Left lobe of liver (tissue), 2 donors: ENCODE measurements around the gene KAZN. TPM values are rescaled to one million over a fixed set of nuclear protein-coding genes. Genes with fewer than 3 reads are reported as not detected.

Experiments
- ATAC-seq: fragments of 200-7000 bp; cut with Tn5 transposase; one replicate; pipeline ENCODE4 v1.9.1; 2020; ENCODE audit warnings: mild to moderate bottlenecking, moderate library complexity
- DNase-seq: peaks from one replicate; pipeline ENCODE4 v3.0.0-alpha.2; 2020; ENCODE audit warnings: low spot score
- total RNA-seq: library from RNA; stranded (reverse); gene quantifications from one replicate; pipeline ENCODE4 v1.2.1, GENCODE V29; 2021
- donor health status: DM: no; HTN: no; CAD: no; lungs with moderate emphysema.
- donor health status: DM: no; HTN: yes; CAD: no.

Gene KAZN
- total RNA-seq, 1 donor from 2014 or later, result 4.4 TPM

GRCh38 chr1:14944471-14944985 lies 346.0 kb downstream of the KAZN start:
- ATAC-seq (no peak), DNase-seq (no peak)

DNA sequence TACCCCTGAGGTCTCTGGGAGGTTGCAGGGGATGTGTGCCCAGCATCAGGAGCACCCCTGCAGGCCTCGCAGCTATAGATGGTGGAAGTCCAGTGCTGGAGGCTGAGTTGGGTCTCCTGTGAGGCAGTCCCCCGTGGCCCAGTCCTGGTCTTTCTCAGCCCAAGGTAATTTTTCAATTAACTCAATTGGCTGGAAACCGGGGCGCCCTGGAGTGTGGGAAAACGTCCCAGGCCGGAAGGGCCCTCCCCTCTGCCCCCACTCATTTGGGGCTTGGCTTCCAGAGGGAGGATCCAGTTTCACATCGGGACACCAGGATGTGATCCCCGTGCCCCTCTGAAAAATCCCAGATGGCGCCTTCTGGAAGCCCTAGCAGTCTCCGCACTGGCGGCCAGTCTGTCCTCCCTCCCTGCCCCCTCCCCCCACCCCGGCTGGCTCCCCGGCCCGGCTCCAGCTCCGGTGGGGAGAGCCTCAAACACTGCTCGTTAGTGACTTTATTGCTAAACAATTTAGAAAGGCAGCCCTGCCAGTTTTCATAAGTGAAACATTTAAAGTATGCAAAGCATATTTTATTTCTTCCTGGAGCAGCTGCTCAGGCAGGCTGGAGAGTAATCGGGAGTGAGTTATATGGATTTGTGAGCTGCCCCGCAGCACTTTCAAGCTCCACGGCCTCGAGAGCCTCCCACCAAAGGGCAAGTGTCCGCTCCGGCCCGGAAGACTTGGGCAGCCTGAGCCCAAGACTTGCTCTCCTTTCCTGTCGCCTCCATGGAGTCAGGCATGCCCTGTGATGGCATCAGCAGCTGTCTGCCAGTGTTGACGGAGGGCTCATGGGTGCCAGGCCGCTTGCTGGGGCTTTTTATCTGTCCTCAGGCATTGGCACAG lies 346.9 kb downstream of the KAZN start:
- DNase-seq (peak; percentile 53), ATAC-seq (peak; percentile 59)

GRCh38 chr1:14946011-14946359 lies 347.5 kb downstream of the KAZN start:
- DNase-seq, result no peak

GRCh38 chr1:14946684-14947238 lies 348.3 kb downstream of the KAZN start:
- DNase-seq (no peak), ATAC-seq (no peak)

More at GRCh38 chr1:14946011-14946359, 347.5 kb downstream of the KAZN start:
- no peak for ATAC-seq

GRCh38 chr1:14947421-14947820 lies 348.9 kb downstream of the KAZN start:
- ATAC-seq, result no peak
- DNase-seq, result no peak

GRCh38 chr1:14948112-14948652 lies 349.7 kb downstream of the KAZN start:
- DNase-seq, result no peak
- ATAC-seq, result no peak

- DNase-seq (no peak), ATAC-seq (no peak)
Measured at GRCh38 chr1:14949270-14949835, 350.9 kb downstream of the KAZN start.

DNA sequence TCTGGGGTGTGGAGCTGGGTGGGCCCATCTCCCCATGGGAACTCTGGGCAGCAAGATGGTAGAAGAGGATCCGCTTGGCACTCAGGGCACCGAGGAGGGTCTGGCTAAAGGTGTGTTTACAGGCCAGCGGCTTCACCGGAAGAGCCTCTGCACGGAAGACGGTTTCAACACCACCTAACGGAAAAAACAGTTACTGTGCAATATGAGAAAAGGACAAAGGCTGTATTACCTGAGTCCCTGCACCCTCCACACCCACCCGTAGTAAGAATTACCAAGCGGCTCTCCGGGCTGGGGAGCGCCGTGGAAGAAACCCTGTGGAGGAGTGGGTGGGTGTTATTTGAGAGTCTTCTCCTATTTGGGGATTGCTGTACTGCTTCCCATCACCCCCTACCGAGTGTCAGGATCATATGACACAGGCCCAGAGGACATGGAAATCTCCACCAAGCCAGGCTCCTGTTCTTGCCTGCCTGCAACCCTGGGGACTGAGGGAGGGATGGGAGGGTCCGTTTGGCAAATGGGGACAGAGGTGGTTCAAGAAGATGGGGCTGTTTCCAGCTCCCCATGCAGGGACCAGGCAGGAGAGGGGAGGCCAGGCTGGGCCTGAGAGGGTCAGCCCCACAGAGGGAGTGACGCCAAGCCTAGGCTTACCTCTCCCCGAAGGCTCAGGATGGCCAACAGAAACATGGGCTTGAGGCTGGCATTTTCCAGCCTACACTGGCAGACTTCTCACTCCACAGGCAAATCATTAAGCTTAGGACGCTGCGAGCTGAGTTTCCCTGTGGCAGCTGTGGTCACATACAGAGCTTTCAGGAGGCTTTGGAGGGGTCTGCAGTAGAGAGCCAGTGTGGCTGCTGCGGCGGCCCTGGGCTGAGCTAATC lies 351.6 kb downstream of the KAZN start:
- no peak for ATAC-seq
- no peak for DNase-seq

DNA sequence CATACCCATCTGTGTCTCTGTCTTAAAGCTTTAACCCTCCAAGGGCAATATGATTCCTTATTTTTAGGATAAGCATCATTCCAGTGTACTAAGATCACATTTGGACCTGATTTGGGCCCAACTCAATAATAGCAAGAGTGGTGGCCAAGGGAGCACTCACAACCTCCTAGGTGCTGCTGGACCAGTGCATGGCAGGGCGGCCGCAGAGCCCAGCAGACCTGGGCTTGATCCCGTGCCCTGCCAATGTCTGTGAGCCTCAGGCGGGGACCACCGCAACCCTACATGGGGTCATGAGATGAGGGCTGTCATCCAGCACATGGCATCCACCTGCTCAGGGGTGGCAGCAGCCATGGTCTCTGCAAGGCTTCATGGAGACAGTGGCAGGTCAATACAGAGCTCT lies 353.3 kb downstream of the KAZN start:
- ATAC-seq (no peak), DNase-seq (no peak)

DNA sequence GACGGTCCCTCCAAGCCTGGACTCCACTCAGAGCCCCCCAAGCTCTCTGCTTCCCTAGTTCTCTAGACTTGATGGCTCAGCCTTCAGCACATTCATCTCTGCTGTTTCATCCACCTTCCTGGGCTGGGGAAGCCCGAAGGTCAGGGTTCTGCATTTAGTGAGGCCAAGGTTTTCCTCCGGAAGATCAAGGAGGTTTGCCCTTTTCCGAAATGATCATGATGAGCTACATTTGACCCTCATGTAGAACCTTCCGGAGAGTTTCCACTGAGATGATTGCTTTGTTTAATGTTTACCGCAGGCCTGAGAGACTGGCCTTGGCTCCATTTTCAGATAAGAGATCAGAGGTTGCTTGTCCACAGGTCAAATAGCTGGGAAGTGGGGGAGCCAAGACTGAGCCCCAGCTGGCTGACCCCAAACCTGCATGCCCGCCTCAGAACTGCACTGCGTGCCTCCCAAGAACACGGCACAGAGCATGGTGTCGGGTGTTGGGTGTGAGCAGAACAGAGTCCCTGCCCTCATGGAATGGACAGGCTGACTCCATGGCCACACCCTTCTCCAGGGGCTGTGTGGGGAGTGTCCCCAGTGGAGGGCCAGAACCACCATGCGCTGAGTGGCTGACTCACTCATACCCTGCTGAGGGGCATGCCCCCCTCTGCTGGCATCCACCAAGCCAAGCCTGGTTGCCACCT lies 354.3 kb downstream of the KAZN start:
- no peak for DNase-seq
- no peak for ATAC-seq

DNA sequence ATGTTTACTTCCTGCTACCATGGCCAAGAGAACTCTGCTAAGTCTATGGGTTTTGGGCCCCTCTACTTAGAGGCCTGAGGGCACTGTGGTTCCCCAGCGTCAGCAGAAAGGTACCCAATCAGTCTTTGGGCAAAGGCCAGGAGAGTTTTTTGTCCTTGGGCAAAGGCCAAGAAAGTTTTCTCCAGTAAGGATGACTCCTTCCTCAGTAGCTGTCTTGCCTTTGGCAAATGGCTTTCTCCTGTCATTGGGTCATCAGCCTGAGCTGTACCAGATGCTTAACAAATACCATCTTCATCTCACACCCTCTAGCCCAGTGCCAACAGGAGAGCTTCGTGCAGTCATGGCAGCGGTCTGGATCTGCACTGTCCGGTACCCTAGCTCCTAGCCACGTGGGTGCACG lies 355.7 kb downstream of the KAZN start:
- ATAC-seq (no peak), DNase-seq (no peak)

GRCh38 chr1:14954930-14955329 lies 356.4 kb downstream of the KAZN start:
- DNase-seq, result no peak
- ATAC-seq, result no peak

DNA sequence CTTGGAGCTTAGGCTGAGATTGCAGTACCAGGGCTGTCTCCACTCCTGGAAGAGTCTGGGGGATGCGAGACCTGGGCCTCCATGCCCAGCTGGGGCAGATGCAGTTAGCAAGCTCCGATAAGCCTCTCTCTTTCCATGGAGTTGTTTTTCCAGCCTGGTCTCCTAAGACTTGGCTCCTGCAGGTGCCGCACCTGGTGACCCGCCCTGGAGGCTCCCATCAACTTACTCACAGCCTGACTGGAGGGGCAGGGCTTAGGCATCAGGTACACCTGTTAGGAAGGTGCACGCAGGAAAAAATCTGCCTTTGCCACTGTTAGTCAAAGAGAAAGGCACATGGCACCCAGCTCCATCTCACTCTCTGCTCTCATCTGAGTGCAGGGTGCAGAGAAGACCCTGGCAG lies 356.9 kb downstream of the KAZN start:
- DNase-seq (no peak), ATAC-seq (no peak)

DNA sequence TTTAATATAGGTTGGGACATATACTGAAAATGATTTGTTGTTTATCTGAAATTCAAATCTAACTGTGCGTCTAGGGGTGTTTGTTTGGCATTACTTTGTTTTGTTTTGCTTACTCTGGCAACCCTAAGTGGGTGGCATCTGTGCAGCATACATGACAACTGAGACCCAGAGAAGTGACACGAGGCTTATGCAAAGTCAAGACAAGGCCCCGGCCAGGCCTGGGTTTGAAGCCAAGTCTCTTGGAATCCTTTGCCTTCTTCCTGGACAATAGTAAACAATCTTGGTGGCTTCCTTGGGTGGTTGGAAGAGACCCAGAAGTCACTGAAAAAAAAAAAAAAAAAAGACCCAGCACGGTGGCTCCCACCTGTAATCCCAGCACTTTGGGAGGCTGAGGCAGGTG lies 357.5 kb downstream of the KAZN start:
- DNase-seq (no peak), ATAC-seq (no peak)

- DNase-seq (no peak), ATAC-seq (no peak)
Measured at GRCh38 chr1:14956579-14957195, 358.2 kb downstream of the KAZN start.

DNA sequence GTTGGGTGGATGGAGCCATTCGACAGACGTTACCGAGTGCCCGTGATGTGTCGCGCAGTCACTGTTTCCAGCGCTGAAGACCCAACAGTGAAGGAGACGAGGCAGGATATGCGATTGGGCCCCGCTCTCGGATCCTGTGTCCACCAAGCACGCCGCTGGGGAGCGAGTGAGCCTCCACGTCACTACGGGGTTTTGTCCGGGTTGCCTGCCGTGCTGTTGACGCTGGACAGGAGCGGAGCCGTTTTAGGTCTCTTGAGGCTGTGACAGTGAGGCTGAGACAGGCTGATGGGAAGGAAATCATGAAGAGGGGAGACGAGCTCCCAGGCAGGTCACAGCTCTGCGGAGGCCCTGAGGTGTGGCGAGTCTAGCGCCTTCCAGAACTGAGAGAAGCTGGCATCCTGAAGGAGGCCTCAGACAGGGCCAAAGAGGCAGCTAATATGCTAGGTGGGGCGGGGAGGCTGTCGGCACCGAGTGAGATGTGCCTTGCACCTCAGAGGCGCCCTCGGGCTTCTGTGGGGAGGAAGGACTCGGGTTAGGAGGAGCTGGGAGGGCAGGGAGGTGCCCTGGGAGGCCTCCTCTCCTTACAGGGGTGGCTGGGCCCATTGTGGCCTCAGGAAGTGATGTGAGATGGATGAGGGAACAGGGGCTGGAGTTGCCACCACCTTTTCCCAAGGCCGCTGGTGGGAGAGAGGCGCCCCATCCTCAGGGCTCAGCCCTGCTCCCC lies 359.1 kb downstream of the KAZN start:
- ATAC-seq (no peak), DNase-seq (no peak)

GRCh38 chr1:14958249-14959058 lies 360.0 kb downstream of the KAZN start:
- ATAC-seq (no peak), DNase-seq (no peak)

GRCh38 chr1:14959059-14959694 lies 360.7 kb downstream of the KAZN start:
- no peak for ATAC-seq
- DNase-seq, result no peak
